ENCODE results near the gene KRT86. TPM values are rescaled to one million over a fixed set of nuclear protein-coding genes. Genes with fewer than 3 reads are reported as not detected.
A peak's percentile ranks its signal among the peaks of the same experiment; 100 is the strongest.

KRT86 gene
- total and polyA plus RNA-seq, 10 donors, result 0.08 to 0.26 (median 0.13) TPM; not detected in 6

DNA sequence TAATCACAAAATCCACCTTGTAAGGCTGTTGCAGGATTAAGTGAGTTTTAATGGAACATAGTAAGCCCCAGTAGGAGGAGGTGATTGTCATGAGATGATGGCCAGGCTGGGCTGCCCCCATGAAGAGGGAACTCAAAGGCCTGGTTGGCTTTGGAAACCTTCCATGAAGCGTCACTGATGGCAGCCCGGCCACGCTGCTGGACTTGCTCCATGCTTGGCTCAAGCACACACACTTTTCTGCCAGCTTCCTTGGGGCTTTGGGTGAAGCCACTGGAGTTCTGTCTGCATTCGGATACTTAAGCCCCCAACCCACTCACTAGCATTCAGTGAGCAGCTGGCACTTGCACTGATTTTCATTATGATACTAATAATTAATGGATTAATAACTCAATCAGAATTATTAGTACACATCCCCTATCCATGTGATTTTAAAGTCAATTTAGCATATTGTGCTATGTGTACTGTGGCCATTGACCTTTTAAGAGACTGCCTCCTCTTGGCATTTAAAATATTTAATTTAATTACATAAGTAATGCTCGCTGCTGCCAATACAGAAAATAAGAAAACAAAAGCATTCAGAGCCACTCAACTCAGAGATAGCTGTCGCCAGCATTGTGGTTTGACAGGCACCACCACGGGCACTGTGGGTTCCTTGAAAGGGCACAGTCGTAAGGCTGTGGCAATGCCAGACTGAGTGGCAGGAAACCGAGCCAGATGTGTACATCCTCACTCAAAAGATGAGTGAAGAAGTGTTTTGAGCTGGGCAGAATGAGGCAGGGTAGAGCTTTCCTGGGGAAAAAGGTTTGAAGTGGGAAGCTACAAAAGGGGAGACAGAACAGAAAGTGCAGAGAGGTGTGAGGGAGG lies 77.0 kb downstream of the KRT86 start:
- Histone ChIP-seq H3K4me1 (peaks cover 0 to 23% (median 8%) of the 10 kb centered on the region in 6 donors), H3K9me3 (no peaks in the 10 kb centered on the region), H3K4me3 (no peak overlapping the region), H3K36me3 (no peaks in the 10 kb centered on the region), H3K27me3 (replicated peaks in 1 of 7) (peaks cover 0 to 44% (median 0%) of the 10 kb centered on the region in 7 donors), H3K27ac (no peak overlapping the region)
- WGBS, 5 donors, result 34 to 41% (median 38%) methylated on average over 9 of the region's 9 CpGs
- intact Hi-C loops (cut with DNase I; ENCODE audit: low total_unique reads), result no loop called here
- TF ChIP-seq POLR2A (IDR thresholded peaks at IDR 0.05) (no peak), POLR2AphosphoS5 (IDR thresholded peaks at IDR 0.05) (peak in 1 of 3 donors; percentile 10)
- TF ChIP-seq, protein P1, sequence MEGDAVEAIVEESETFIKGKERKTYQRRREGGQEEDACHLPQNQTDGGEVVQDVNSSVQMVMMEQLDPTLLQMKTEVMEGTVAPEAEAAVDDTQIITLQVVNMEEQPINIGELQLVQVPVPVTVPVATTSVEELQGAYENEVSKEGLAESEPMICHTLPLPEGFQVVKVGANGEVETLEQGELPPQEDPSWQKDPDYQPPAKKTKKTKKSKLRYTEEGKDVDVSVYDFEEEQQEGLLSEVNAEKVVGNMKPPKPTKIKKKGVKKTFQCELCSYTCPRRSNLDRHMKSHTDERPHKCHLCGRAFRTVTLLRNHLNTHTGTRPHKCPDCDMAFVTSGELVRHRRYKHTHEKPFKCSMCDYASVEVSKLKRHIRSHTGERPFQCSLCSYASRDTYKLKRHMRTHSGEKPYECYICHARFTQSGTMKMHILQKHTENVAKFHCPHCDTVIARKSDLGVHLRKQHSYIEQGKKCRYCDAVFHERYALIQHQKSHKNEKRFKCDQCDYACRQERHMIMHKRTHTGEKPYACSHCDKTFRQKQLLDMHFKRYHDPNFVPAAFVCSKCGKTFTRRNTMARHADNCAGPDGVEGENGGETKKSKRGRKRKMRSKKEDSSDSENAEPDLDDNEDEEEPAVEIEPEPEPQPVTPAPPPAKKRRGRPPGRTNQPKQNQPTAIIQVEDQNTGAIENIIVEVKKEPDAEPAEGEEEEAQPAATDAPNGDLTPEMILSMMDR (IDR thresholded peaks at IDR 0.05 in 8 of 11, conservative IDR thresholded peaks at IDR 0.05 in 3 of 11), result no peak
- DNase-seq, result peak; percentile 74

DNA sequence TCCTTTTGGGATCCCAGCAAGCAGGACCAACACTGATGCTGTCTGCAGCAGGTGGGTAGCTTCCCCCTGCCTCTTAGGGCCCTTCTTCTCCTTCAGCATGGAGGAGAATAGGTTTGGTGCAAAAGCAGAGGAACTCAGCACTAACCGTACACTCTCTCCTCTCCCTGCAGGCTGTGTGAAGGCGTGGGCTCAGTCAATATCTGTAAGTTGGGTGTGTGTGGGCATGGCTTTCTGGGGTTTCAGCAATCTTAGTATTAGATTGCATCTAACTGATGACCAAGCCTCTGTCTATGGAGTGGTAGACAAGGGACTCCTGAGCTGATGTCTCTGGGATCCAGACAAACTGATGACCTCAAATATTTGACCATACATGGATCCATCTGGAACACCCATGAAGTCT lies 78.5 kb downstream of the KRT86 start:
- H3K4me1 ChIP-seq, result peaks cover 0 to 25% (median 10%) of the 10 kb centered on the region in 6 donors
- H3K36me3 ChIP-seq, result no peaks in the 10 kb centered on the region
- intact Hi-C loops (cut with DNase I; ENCODE audit: low total_unique reads), result no loop called here
- 74 to 89% (median 75%) methylated on average over 2 of the region's 2 CpGs for WGBS, 5 donors
- H3K27ac ChIP-seq, result no peak overlapping the region
- TF ChIP-seq POLR2A (IDR thresholded peaks at IDR 0.05) (no peak), POLR2AphosphoS5 (IDR thresholded peaks at IDR 0.05) (no peak)
- TF ChIP-seq, protein P1 (IDR thresholded peaks at IDR 0.05 in 8 of 11, conservative IDR thresholded peaks at IDR 0.05 in 3 of 11), result no peak
- peak; percentile 44 for DNase-seq
- H3K4me3 ChIP-seq, result no peak overlapping the region
- no peaks in the 10 kb centered on the region for H3K9me3 ChIP-seq
- H3K27me3 ChIP-seq (replicated peaks in 1 of 7), result peaks cover 0 to 50% (median 0%) of the 10 kb centered on the region in 7 donors

DNA sequence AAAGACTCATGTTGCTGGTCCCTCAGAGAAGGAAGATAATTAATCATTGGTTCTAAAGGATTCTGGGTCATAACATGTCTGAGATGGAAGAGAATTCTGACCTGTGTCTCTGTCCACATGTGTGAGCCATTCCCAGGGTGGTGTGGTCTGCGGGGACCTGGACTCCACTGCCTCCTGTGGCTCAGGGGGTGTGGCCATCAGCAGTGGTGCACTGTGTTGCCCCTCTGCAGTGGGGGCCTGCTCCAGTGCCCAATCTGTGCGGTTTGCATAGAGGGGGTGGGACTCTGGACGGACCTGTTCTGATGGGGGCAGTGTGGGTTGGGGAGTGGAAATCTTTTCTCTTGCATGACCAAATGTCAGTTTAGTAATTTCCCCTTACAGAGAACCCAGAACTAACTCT lies 79.3 kb downstream of the KRT86 start:
- DNase-seq, result peak; percentile 54
- 55 to 68% (median 63%) methylated on average over 3 of the region's 3 CpGs for WGBS, 5 donors
- H3K4me1 ChIP-seq, result peaks cover 3 to 33% (median 18%) of the 10 kb centered on the region in 6 donors

More for the DNA sequence above, 79.3 kb downstream of the KRT86 start:
- no peak overlapping the region for H3K4me3 ChIP-seq
- H3K9me3 ChIP-seq, result no peaks in the 10 kb centered on the region
- no peak overlapping the region for H3K27ac ChIP-seq
- H3K36me3 ChIP-seq, result no peaks in the 10 kb centered on the region
- intact Hi-C loops (cut with DNase I; ENCODE audit: low total_unique reads), result no loop called here
- peaks cover 0 to 50% (median 0%) of the 10 kb centered on the region in 7 donors for H3K27me3 ChIP-seq (replicated peaks in 1 of 7)
- TF ChIP-seq, protein P1 (IDR thresholded peaks at IDR 0.05 in 8 of 11, conservative IDR thresholded peaks at IDR 0.05 in 3 of 11), result no peak
- TF ChIP-seq POLR2AphosphoS5 (IDR thresholded peaks at IDR 0.05) (no peak), POLR2A (IDR thresholded peaks at IDR 0.05) (no peak)

Measured in spleen (tissue), 11 donors.